Nephron (organoid): ENCODE measurements around the gene SCLT1.
A peak's percentile ranks its signal among the peaks of the same experiment; 100 is the strongest.

ENCODE experiments used
- H3K27ac Mint-ChIP-seq, 3 experiments: 2 replicates each; pipeline ENCODE4 v1.8.0; 2020; ENCODE audit warnings: mixed read lengths in 3 of 3, mild to moderate bottlenecking in 2 of 3, moderate library complexity in 1 of 3
- H3K27me3 Mint-ChIP-seq: 2 replicates; pipeline ENCODE4 v1.8.0; 2021; ENCODE audit warnings: low read depth, mild to moderate bottlenecking, moderate library complexity, mixed read lengths
- H3K36me3 Mint-ChIP-seq: 2 replicates; pipeline ENCODE4 v1.8.0; 2020; ENCODE audit warnings: low read depth, mixed read lengths
- H3K4me1 Mint-ChIP-seq: 2 replicates; pipeline ENCODE4 v1.8.0; 2020; ENCODE audit warnings: mixed read lengths
- H3K4me3 Mint-ChIP-seq, 3 experiments: 2 replicates each; pipeline ENCODE4 v1.8.0; 2020; ENCODE audit warnings: mild to moderate bottlenecking in 3 of 3, mixed read lengths in 3 of 3, moderate library complexity in 2 of 3
- H3K9me3 Mint-ChIP-seq: 2 replicates; pipeline ENCODE4 v1.8.0; 2020; ENCODE audit warnings: mixed read lengths
- TF ChIP-seq, protein P1 (sequence below), 3 experiments: fragments of 200-600 bp; sonication (generic); IDR thresholded peaks; one replicate each; pipeline ENCODE4 v1.5.0; 2021; ENCODE audit warnings: antibody characterized with exemption in 3 of 3; ENCODE audit not compliant: unreplicated experiment in 3 of 3

Gene SCLT1

DNA sequence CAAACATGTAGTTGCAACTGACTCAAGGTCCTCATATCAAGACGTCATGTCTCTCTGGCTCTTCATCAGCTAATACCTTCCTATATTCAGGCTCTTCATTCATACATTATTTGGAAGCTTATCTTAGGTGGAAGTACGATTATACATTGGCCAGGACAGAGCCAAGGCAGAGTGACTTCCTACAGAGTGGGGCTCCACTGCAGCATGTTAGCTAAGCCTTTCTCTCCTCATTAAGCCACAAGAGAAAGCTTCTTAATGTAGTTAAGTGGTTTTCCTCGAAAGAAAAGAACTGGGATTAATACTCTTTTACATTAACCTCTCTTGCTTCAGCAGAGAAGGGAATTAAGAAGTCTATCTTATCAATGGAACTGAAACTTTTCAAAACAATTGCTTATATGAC is 17.6 kb upstream of the SCLT1 start:
- no peak overlapping the region for H3K4me3 Mint-ChIP-seq
- no peaks in the 10 kb centered on the region for H3K27me3 Mint-ChIP-seq
- no peaks in the 10 kb centered on the region for H3K9me3 Mint-ChIP-seq
- no peaks in the 10 kb centered on the region for H3K4me1 Mint-ChIP-seq
- H3K27ac Mint-ChIP-seq = no peak overlapping the region
- no peaks in the 10 kb centered on the region for H3K36me3 Mint-ChIP-seq
- TF ChIP-seq, protein P1, sequence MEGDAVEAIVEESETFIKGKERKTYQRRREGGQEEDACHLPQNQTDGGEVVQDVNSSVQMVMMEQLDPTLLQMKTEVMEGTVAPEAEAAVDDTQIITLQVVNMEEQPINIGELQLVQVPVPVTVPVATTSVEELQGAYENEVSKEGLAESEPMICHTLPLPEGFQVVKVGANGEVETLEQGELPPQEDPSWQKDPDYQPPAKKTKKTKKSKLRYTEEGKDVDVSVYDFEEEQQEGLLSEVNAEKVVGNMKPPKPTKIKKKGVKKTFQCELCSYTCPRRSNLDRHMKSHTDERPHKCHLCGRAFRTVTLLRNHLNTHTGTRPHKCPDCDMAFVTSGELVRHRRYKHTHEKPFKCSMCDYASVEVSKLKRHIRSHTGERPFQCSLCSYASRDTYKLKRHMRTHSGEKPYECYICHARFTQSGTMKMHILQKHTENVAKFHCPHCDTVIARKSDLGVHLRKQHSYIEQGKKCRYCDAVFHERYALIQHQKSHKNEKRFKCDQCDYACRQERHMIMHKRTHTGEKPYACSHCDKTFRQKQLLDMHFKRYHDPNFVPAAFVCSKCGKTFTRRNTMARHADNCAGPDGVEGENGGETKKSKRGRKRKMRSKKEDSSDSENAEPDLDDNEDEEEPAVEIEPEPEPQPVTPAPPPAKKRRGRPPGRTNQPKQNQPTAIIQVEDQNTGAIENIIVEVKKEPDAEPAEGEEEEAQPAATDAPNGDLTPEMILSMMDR (IDR thresholded peaks at IDR 0.05; ENCODE audit: unreplicated experiment in 3 of 3) = no peak

DNA sequence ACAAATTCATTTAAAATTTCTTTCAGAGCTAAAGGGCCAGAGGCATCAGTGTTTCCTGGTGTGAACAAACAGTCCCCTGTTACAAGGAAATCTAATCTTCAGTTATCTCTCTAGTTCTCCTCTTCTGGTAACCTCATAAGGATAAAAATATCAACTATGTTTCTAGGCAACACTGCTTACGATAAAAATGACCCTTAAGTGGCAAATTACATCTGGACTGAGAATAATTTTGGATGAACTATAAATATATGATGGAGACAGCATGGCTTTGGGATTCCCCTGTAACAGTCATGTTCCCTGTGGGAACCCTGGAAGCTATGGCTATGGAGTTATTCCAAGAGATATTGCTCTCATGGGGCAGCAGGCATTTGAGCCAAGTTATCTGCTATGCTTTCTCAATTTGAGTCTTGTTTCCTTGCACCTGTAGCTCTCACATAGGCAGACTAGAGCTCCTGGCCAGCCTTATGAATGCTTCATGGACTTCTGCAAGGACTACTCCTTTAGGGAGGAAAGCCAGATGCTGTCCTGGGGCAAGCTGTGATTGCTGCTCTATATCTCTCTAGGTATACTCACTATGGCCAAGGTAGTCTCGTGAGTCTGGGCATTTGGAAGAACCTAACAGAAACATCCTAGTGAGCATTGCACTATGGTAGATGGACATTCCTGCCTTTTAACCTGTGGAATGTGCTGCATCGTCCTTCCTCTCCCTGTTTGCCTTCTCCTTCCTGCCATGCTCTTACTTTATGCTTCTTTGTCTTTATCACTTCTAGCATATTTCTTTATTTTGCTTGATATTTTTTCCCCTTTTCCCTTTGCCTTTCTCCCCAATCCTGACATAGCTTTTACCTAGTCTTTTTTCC is 16.9 kb upstream of the SCLT1 start:
- Mint-ChIP-seq H3K27ac (no peak overlapping the region), H3K27me3 (no peaks in the 10 kb centered on the region), H3K4me3 (no peak overlapping the region), H3K9me3 (no peaks in the 10 kb centered on the region), H3K36me3 (no peaks in the 10 kb centered on the region), H3K4me1 (no peaks in the 10 kb centered on the region)
- TF ChIP-seq, protein P1 (IDR thresholded peaks at IDR 0.05; ENCODE audit: unreplicated experiment in 3 of 3) = no peak

DNA sequence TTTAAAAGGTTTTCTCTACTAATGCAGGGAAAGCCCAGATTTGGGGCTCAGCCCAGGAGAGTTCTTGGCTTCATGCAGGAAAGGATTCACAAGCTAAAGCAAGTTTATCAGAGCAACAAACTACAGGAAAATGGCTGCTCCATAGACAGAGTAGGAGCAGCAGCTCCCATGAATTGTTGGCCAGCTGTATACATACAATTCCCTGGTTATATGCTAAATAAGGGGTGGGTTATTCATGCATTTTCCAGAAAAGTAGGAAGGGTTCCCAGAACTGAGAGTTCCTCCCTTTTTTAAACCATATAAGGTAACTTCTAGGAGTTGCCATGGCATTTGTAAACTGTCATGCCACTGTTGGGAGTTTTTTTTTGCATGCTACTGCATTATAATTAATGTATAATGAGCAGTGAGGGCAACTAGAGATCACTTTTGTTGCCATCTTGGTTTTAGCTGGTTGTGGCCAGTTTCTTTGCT is 5.2 kb upstream of the SCLT1 start:
- TF ChIP-seq, protein P1 (IDR thresholded peaks at IDR 0.05; ENCODE audit: unreplicated experiment in 3 of 3) = no peak
- Mint-ChIP-seq H3K36me3 (peaks cover 4% of the 10 kb centered on the region), H3K27me3 (no peaks in the 10 kb centered on the region), H3K4me3 (peak overlapping the region in 2 of 3 experiments; percentile 43 to 65), H3K27ac (peak overlapping the region in 2 of 3 experiments; percentile 26 to 78), H3K9me3 (no peaks in the 10 kb centered on the region), H3K4me1 (peaks cover 11% of the 10 kb centered on the region)

DNA sequence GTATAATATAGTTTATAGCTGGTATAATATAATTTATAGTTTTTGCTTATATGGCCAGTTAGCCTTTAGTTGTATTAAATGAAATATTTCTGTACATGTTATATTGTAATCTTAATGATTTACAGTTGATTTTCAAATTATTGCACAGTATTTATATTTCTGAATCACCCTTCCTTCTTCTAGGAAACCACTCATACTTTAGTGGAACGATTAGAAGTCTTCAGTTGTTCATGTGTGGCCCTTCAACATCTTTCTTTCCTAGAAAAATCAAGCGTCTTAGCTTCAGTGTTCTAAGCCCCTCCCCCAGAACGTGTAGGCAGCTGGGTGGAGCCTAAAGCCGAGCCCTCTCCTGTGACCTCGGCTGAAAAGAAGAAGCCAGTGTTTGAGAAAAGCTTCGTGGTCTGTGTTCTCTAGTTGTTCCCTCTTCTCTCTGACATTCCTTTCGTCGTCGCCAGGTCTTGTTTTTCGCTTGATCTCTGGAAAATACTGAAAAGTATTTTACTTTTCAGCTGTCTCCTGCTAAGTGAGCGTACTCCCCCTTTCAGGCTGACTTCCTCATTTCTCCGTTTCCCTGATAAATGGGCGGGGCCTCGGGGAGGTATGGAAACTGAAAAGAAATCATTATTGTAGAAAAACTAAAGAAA is 2.6 kb upstream of the SCLT1 start, which contains the start of gene C4orf33:
C4orf33 (plus strand) TSS at position 342 of the 644 bp plus-strand sequence. CDS start 6,459 bp downstream, outside the sequence.
- Mint-ChIP-seq H3K9me3 (no peaks in the 10 kb centered on the region), H3K27ac (peak within 1 kb of the TSS; percentile 95 to 99 (median 98)), H3K4me1 (peaks cover 13% of the 10 kb centered on the region), H3K4me3 (peak within 1 kb of the TSS; percentile 88 to 98 (median 95)), H3K36me3 (no peaks in the 10 kb centered on the region), H3K27me3 (no peaks in the 10 kb centered on the region)
- TF ChIP-seq, protein P1 (IDR thresholded peaks at IDR 0.05; ENCODE audit: unreplicated experiment in 3 of 3) = no peak

DNA sequence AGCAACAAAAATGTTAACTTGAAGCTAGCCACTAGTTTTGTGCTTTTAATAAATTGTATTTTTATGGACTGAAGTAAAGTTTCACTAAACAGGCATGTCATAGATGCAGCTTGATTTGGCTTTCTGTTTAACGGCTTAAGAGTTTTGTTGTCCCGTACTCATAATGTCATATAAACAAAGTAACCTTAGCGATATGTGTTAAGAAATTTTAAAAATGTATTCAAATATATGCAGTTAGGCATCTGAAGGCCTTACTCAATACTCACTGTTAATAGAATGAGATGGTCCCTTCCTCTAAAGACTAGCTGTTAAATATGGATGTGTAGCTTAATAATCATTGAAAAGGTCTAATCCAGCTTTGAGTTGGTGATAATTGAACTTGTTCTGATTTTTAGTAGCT is 1.0 kb upstream of the SCLT1 start:
- TF ChIP-seq, protein P1 (IDR thresholded peaks at IDR 0.05; ENCODE audit: unreplicated experiment in 3 of 3) = no peak
- Mint-ChIP-seq H3K9me3 (no peaks in the 10 kb centered on the region), H3K27me3 (no peaks in the 10 kb centered on the region), H3K4me3 (peak overlapping the region; percentile 41 to 70 (median 66)), H3K4me1 (peaks cover 13% of the 10 kb centered on the region), H3K27ac (no peak overlapping the region), H3K36me3 (peaks cover 4% of the 10 kb centered on the region)
